HepG2 (cell line): Measurements from ENCODE around the gene STRN4. TPM values are rescaled to one million over a fixed set of nuclear protein-coding genes. Genes with fewer than 3 reads are reported as not detected.

Experiments
- ARID3A ChIP-seq: IDR thresholded peaks from 2 replicates; pipeline ENCODE4 v1.6.1; 2012; ENCODE audit warnings: low read depth, low read length, improper control_type of control experiment
- CEBPZ ChIP-seq: IDR thresholded peaks from 2 replicates; pipeline ENCODE4 v1.6.1; 2012; ENCODE audit warnings: low read length, improper control_type of control experiment
- HOXA7 ChIP-seq: sonication (generic); formaldehyde crosslinking; IDR thresholded peaks from 2 replicates; pipeline ENCODE4 v1.8.1; 2022; ENCODE audit warnings: mild to moderate bottlenecking, missing genetic modification reagents, moderate library complexity
- NFAT5 ChIP-seq: sonication (generic); formaldehyde crosslinking; IDR thresholded peaks from 2 replicates; pipeline ENCODE4 v1.4.0; 2020; ENCODE audit warnings: missing genetic modification reagents
- RFX3 ChIP-seq: IDR thresholded peaks from 2 replicates; pipeline ENCODE4 v1.6.1; 2016; ENCODE audit warnings: missing biosample characterization, missing genetic modification reagents
- ZNF138 ChIP-seq: sonication (generic); formaldehyde crosslinking; IDR thresholded peaks from 2 replicates; pipeline ENCODE4 v1.5.0; 2020; ENCODE audit warnings: mild to moderate bottlenecking, low read depth, missing genetic modification reagents
- ZNF580 ChIP-seq: IDR thresholded peaks from 2 replicates; pipeline ENCODE4 v1.6.1; 2016; ENCODE audit warnings: low read depth, borderline replicate concordance
- polyA plus RNA-seq, 8 experiments: library from polyadenylated mRNA; depleted of rRNA in 3 of 8; stranded (reverse) in 7 of 8; unstranded in 1 of 8; fragments of >200 nt; fragmentation: Illumina TruSeq in 4 of 8; extraction: Trizol in 4 of 8; gene quantifications; 2 replicates each; pipeline versions ENCODE4 v1.2.1 to v1.2.3, GENCODE V29; 2011 to 2016; ENCODE audit warnings: low read depth in 4 of 8, missing spikeins in 1 of 8, mixed read lengths in 1 of 8; ENCODE audit not compliant: insufficient read depth in 1 of 8
- total RNA-seq, 5 experiments: library from RNA; depleted of rRNA; stranded (reverse); fragments of >200 nt; fragmentation: Illumina TruSeq; extraction: Trizol; gene quantifications; 2 replicates each; pipeline ENCODE4 v1.2.3, GENCODE V29; 2016; ENCODE audit warnings: low read depth in 1 of 5

Gene STRN4
- total and polyA plus RNA-seq, 2 of the 13 experiments (the other 11 are each of a cell fraction or from before 2014, with no cell fraction given), result 43.1 to 57.3 TPM

- no peak for TF ChIP-seq CEBPZ
- TF ChIP-seq ZNF580, result no peak
- TF ChIP-seq ZNF138 (CRISPR knock-in tag), result no peak
- TF ChIP-seq ARID3A, result no peak
- no peak for TF ChIP-seq NFAT5 (CRISPR knock-in tag)
- TF ChIP-seq RFX3 (CRISPR knock-in tag), result no peak
- no peak for TF ChIP-seq HOXA7
Observed at GRCh38 chr19:46710687-46711086, 35.6 kb downstream of the STRN4 start (continued).
